Tibial artery (tissue), 4 donors: Measurements from ENCODE around the gene YKT6.
"Not testable (repeated sequence)": the region's sequence is repeated elsewhere in the genome, so short reads cannot be mapped to it uniquely, and the experiment has no call there.

Source experiments
- DNase-seq, 2 donors: peaks; one replicate each; pipeline ENCODE4 v3.0.0-alpha.2; 2019
- H3K27ac ChIP-seq, 2 donors: fragments of 200-600 bp; sonication (generic) in 1 of 2; 1 replicate in 1 of 2; 2 replicates in 1 of 2; pipeline ENCODE4 v1.5.1; 2018 to 2019; ENCODE audit warnings: mild to moderate bottlenecking in 1 of 2
- H3K27me3 ChIP-seq, 2 donors: fragments of 200-600 bp; sonication (generic) in 1 of 2; one replicate each; pipeline versions ENCODE4 v1.5.1 to v1.6.0; 2016 to 2019
- H3K36me3 ChIP-seq, 3 donors: fragments of 200-600 bp; sonication (generic) in 2 of 3; one replicate each; pipeline ENCODE4 v1.5.1; 2016 to 2019; ENCODE audit warnings: mild to moderate bottlenecking in 2 of 3
- H3K4me1 ChIP-seq, 4 donors: fragments of 200-600 bp; sonication (generic) in 2 of 4; 1 replicate in 3 of 4; 2 replicates in 1 of 4; pipeline ENCODE4 v1.5.1; 2016 to 2019
- H3K4me3 ChIP-seq, 2 donors: fragments of 200-600 bp; sonication (generic) in 1 of 2; 1 replicate in 1 of 2; 2 replicates in 1 of 2; pipeline ENCODE4 v1.5.1; 2018 to 2019; ENCODE audit warnings: mild to moderate bottlenecking in 2 of 2
- H3K9me3 ChIP-seq, 3 donors: fragments of 200-600 bp; sonication (generic) in 1 of 3; one replicate each; pipeline ENCODE4 v1.5.1; 2016 to 2019
- intact Hi-C: fragments of 100-400 bp; cut with DNase I; formaldehyde crosslinking; loops from one replicate; pipeline ENCODE4 v1.15.0; 2023; ENCODE audit warnings: low total_unique reads
- TF ChIP-seq, protein P1 (sequence below), 2 experiments: fragments of 200-600 bp in 1 of 2; fragments of 450-650 bp in 1 of 2; IDR thresholded peaks; one replicate each; pipeline ENCODE4 v1.5.1; 2017 to 2019; ENCODE audit warnings: antibody characterized with exemption in 2 of 2, mild to moderate bottlenecking in 1 of 2, moderate library complexity in 1 of 2

The YKT6 gene

DNA sequence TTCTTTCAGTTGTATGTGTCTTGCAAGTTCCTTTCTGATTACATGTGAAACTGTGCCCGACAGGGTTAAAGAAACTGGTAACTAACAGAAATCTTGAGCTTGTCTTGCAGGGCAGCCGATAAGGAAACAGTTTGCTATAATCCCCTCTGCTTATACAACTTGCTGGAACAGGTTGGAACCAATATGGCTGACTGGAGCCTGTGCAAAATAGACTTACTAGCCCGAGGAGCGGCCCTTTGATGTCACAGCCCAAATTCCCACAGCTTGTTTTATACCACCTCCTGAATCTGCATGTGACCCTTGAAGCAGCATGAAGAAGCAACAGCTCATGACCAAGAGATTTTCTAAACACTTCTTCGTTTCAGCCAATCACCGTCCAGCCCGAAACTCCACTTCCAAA lies 3.3 kb upstream of the YKT6 start:
- H3K4me3 ChIP-seq = no peak overlapping the region
- DNase-seq = no peak
- intact Hi-C loops = loop anchor here (5.0 kb wide), 1 partner anchor 125 kb away; no protein-coding TSS in a partner anchor

DNA sequence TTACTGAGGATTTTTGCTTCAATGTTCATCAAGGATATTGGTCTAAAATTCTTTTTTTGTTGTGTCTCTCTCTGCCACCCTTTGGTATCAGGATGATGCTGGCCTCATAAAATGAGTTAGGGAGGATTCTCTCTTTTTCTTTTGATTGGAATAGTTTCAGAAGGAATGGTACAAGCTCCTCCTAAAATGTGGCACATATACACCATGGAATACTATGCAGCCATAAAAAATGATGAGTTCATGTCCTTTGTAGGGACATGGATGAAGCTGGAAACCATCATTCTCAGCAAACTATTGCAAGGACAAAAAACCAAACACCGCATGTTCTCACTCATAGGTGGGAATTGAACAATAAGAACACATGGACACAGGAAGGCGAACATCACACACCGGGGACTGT lies 615 bp upstream of the YKT6 start:
- DNase-seq, intact Hi-C loops, H3K27me3 ChIP-seq, H3K9me3 ChIP-seq, H3K27ac ChIP-seq: not testable (repeated sequence)
- Histone ChIP-seq H3K36me3 (peaks cover 5 to 14% (median 8%) of the 10 kb centered on the region in 3 donors), H3K4me3 (peak overlapping the region in 1 of 2 donors; percentile 98), H3K4me1 (peaks cover 0 to 15% (median 12%) of the 10 kb centered on the region in 4 donors)

More for the DNA sequence above, 3.3 kb upstream of the YKT6 start:
- TF ChIP-seq, protein P1, sequence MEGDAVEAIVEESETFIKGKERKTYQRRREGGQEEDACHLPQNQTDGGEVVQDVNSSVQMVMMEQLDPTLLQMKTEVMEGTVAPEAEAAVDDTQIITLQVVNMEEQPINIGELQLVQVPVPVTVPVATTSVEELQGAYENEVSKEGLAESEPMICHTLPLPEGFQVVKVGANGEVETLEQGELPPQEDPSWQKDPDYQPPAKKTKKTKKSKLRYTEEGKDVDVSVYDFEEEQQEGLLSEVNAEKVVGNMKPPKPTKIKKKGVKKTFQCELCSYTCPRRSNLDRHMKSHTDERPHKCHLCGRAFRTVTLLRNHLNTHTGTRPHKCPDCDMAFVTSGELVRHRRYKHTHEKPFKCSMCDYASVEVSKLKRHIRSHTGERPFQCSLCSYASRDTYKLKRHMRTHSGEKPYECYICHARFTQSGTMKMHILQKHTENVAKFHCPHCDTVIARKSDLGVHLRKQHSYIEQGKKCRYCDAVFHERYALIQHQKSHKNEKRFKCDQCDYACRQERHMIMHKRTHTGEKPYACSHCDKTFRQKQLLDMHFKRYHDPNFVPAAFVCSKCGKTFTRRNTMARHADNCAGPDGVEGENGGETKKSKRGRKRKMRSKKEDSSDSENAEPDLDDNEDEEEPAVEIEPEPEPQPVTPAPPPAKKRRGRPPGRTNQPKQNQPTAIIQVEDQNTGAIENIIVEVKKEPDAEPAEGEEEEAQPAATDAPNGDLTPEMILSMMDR (IDR thresholded peaks at IDR 0.05) = no peak
- Histone ChIP-seq H3K4me1 (peaks cover 0 to 12% (median 10%) of the 10 kb centered on the region in 4 donors), H3K36me3 (no peaks in the 10 kb centered on the region), H3K9me3 (no peaks in the 10 kb centered on the region), H3K27me3 (peaks cover 0 to 12% of the 10 kb centered on the region in 2 donors), H3K27ac (no peak overlapping the region)

- intact Hi-C loops = no loop called here
Observed at GRCh38 chr7:44201813-44202212, 1.0 kb downstream of the YKT6 start.

GRCh38 chr7:44206008-44206407 lies 5.2 kb downstream of the YKT6 start:
- Histone ChIP-seq H3K4me1 (peaks cover 0 to 15% (median 12%) of the 10 kb centered on the region in 4 donors), H3K9me3 (no peaks in the 10 kb centered on the region), H3K36me3 (peaks cover 53 to 73% (median 67%) of the 10 kb centered on the region in 3 donors), H3K4me3 (no peak overlapping the region), H3K27ac (no peak overlapping the region), H3K27me3 (no peaks in the 10 kb centered on the region)
- intact Hi-C loops = no loop called here
- no peak for DNase-seq
- TF ChIP-seq, protein P1 (IDR thresholded peaks at IDR 0.05) = no peak

More at GRCh38 chr7:44201813-44202212, 1.0 kb downstream of the YKT6 start:
- no peak for DNase-seq
- no peaks in the 10 kb centered on the region for H3K9me3 ChIP-seq
- peaks cover 12 to 31% (median 25%) of the 10 kb centered on the region in 3 donors for H3K36me3 ChIP-seq
- H3K4me1 ChIP-seq = peaks cover 0 to 15% (median 12%) of the 10 kb centered on the region in 4 donors
- H3K27ac ChIP-seq = peak overlapping the region; percentile 78 to 84
- H3K27me3 ChIP-seq = no peaks in the 10 kb centered on the region
- H3K4me3 ChIP-seq = peak overlapping the region; percentile 88 to 98
- TF ChIP-seq, protein P1 (IDR thresholded peaks at IDR 0.05) = no peak

GRCh38 chr7:44208085-44208484 lies 7.3 kb downstream of the YKT6 start:
- Histone ChIP-seq H3K9me3 (no peaks in the 10 kb centered on the region), H3K4me1 (no peaks in the 10 kb centered on the region), H3K4me3 (no peak overlapping the region), H3K36me3 (peaks cover 74 to 94% (median 87%) of the 10 kb centered on the region in 3 donors), H3K27ac (no peak overlapping the region), H3K27me3 (no peaks in the 10 kb centered on the region)
- intact Hi-C loops = no loop called here
- TF ChIP-seq, protein P1 (IDR thresholded peaks at IDR 0.05) = no peak
- no peak for DNase-seq

- Histone ChIP-seq H3K4me3 (no peak overlapping the region), H3K9me3 (no peaks in the 10 kb centered on the region), H3K36me3 (peaks cover 70 to 99% (median 83%) of the 10 kb centered on the region in 3 donors), H3K27me3 (no peaks in the 10 kb centered on the region), H3K4me1 (no peaks in the 10 kb centered on the region), H3K27ac (no peak overlapping the region)
- TF ChIP-seq, protein P1 (IDR thresholded peaks at IDR 0.05) = no peak
- DNase-seq = no peak
- intact Hi-C loops = no loop called here
Observed at GRCh38 chr7:44210107-44210506, 9.3 kb downstream of the YKT6 start.
